GM10248 (cell line): ENCODE measurements around the gene MAPK1.
"Not testable (repeated sequence)": the region's sequence is repeated elsewhere in the genome, so short reads cannot be mapped to it uniquely, and the experiment has no call there.

Experiments
- CTCF ChIA-PET: fragments of 300-600 bp; sonication (Branson Sonifier 250); formaldehyde crosslinking; extraction: SDS; loops from one replicate; lab custom pipeline; 2021; ENCODE audit warnings: antibody characterized with exemption; lab: Yijun Ruan, JAX
- POLR2A ChIA-PET: fragments of 350-650 bp; sonication (Branson Sonifier 250); formaldehyde crosslinking; extraction: SDS; loops from one replicate; lab custom pipeline; 2020; ENCODE audit warnings: antibody characterized with exemption; lab: Yijun Ruan, JAX
- DNase-seq: peaks from one replicate; pipeline ENCODE4 v3.0.0; 2012; ENCODE audit errors: extremely low spot score
- TF ChIP-seq, protein P1 (sequence below): IDR thresholded peaks from 2 replicates; pipeline ENCODE4 v1.5.1; 2012; ENCODE audit warnings: mild to moderate bottlenecking, low read depth; ENCODE audit errors: extremely low read depth, missing control alignments, control extremely low read depth

MAPK1 gene

DNA sequence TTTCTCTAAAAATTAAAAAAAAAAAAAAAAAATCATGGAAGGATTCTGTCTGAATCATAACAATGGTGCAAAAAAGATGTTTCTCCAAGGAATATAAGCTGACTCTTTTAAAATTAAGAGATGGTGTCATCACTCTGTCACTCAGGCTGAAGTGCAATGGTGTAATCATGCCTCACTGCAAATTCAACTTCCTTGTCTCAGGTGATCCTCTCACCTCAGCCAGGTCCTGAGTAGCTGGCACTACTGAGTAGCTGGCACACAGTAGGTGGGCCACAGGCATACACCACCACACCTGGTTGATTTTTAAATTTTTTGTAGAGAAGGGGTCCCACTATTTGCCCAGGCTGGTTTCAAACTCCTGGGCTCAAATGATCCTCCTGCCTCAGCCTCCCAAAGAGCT lies 77.1 kb downstream of the MAPK1 start:
- CTCF ChIA-PET, result interaction anchor here (0.9 to 1.8 kb wide), 3 partner anchors 13 to 148 kb away, joined by 3 to 5 read pairs (median 3); no protein-coding TSS in a partner anchor
- DNase-seq, result no peak
- POLR2A ChIA-PET, result no interaction called here
- TF ChIP-seq, protein P1, sequence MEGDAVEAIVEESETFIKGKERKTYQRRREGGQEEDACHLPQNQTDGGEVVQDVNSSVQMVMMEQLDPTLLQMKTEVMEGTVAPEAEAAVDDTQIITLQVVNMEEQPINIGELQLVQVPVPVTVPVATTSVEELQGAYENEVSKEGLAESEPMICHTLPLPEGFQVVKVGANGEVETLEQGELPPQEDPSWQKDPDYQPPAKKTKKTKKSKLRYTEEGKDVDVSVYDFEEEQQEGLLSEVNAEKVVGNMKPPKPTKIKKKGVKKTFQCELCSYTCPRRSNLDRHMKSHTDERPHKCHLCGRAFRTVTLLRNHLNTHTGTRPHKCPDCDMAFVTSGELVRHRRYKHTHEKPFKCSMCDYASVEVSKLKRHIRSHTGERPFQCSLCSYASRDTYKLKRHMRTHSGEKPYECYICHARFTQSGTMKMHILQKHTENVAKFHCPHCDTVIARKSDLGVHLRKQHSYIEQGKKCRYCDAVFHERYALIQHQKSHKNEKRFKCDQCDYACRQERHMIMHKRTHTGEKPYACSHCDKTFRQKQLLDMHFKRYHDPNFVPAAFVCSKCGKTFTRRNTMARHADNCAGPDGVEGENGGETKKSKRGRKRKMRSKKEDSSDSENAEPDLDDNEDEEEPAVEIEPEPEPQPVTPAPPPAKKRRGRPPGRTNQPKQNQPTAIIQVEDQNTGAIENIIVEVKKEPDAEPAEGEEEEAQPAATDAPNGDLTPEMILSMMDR, result no peak

DNA sequence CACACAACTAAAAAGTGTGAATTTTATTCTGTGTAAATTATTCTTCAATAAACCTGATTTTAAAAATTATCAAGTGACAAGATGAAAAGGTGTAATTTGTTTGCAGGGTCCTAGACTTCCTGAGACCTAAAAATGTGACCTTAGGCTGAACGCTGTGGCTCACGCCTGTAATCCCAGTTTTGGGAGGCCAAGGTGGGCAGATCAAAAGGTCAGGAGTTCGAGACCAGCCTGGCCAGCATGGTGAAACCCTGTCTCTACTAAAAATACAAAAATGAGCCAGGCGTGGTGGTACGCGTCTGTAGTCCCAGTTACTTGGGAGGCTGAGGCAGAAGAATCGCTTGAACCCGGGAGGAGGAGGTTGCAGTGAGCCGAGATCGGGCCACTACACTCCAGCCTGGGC lies 79.9 kb downstream of the MAPK1 start:
- DNase-seq, CTCF ChIA-PET, POLR2A ChIA-PET: not testable (repeated sequence)

DNA sequence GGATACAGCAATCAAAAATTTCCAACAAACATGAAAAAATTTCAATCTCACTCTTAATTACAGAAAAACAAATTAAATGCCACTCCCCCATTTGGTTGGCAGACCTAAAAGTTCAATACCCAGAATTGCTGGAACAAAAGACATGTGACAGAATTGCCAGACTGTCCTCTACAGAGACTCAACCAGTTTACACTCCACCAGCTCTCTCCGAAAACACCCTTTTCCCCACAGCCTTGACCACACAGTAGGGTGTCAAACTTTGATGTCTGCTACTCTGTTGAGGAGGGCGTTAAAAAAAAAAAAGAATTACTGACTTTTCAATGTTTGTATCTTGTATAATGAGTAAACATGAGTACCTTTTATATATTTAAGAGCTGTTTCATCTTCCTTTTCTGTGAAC lies 87.2 kb downstream of the MAPK1 start:
- CTCF ChIA-PET, result interaction anchor here (1.2 to 1.3 kb wide), 2 partner anchors 9 to 13 kb away, joined by 3 to 5 read pairs; no protein-coding TSS in a partner anchor
- POLR2A ChIA-PET, result no interaction called here
- DNase-seq, result no peak

DNA sequence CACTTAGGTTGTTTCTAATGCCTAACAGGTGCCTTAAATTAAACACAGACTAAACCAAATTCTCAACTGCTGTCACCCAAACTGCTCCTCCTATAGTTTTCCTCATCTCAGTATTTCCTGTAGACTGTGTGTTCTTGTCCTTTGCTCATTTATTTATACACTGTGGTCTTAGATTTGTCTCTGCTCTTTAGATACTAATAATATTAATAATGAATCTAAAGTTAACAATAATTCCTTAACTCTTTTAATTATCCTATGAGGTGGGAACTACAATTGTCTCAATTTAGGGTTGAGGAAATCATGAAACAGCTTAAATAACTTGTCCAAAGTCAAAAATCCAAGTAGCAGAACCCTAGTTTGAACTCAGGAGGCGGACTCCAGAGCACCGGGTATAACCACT lies 88.0 kb downstream of the MAPK1 start:
- TF ChIP-seq, protein P1, result no peak
- CTCF ChIA-PET, result interaction anchor here (1.2 to 1.3 kb wide), 2 partner anchors 8 to 12 kb away, joined by 3 to 5 read pairs; no protein-coding TSS in a partner anchor
- POLR2A ChIA-PET, result no interaction called here
- DNase-seq, result no peak

More for the DNA sequence above, 87.2 kb downstream of the MAPK1 start:
- TF ChIP-seq, protein P1, result no peak

DNA sequence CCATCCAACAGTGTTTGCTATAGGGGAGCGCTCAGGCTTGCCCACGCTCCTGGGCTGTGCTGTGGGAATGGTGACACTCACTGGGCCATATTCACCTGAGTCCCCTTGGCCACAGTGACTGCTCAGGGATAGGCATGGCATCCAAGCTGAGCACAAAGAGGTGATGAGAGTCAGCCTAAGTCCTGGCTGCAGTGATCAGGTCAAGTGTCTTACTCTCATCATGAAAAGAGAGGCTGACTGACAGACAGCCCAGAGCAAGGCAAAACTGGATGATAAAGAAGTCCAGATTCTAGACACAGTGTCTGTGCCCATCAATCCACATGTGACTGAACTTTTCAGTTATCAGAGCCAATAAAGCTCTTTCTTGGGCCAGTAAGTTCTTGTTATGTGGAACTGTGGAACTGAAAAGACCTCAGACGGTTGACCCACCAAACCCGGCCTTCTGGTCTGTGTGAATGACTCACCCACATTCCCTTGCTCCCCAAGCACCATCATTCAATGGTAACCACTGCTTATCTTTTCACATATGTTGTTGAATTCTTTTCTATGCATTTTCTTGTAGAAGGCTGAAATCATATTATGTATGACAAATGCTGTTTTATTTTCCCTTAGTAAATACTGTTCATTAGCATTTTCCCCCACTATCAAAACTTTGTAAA lies 88.6 kb downstream of the MAPK1 start:
- POLR2A ChIA-PET, result no interaction called here
- TF ChIP-seq, protein P1, result no peak
- no peak for DNase-seq
- CTCF ChIA-PET, result no interaction called here

DNA sequence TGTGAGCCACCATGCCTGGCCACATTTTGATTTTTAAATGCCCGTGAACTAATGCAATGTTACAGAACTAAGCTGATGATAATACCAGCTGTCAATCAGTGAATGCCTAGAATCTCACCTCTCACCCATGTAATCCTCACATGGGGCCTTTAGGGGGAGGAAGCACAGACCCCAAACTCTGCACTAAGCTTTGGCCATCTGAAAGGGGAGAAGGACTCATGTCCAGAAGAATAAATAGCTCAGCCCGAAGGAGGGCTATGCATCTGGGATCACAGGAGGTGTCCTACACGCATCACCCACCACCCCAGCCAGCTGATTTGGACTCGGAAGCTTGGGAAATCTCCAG lies 95.8 kb downstream of the MAPK1 start:
- POLR2A ChIA-PET, result no interaction called here
- TF ChIP-seq, protein P1, result no peak

DNA sequence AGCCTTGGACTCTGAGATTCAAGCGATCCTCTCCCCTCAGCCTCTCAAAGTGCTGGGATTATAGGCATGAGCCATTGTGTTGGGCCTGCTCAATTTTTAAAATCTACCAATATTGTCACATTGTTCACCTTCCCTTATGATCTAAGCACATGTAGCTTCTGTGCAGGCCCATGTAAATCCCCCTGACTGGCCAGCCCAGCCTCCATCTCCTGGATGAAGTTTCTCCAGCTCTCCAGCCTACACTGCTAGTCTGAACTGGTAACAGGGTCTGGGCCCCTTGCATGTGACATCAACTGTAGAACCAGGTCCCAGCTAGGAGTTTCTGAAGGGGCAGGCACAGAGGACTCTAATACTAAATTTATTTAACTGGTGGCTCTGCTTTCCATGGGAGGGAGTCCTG lies 99.0 kb downstream of the MAPK1 start:
- ChIA-PET CTCF (no interaction called here), POLR2A (interaction anchor here (0.6 kb wide), 1 partner anchor 343 kb away, joined by 4 read pairs; no protein-coding TSS in a partner anchor)
- TF ChIP-seq, protein P1, result no peak
- no peak for DNase-seq

More for the DNA sequence above, 95.8 kb downstream of the MAPK1 start:
- DNase-seq, result no peak
- CTCF ChIA-PET, result interaction anchor here (0.7 to 1.7 kb wide), 4 partner anchors 8 to 15 kb away, joined by 3 to 5 read pairs (median 4); no protein-coding TSS in a partner anchor
